GM23338 (cell line): ENCODE measurements around the gene SMARCE1.

ENCODE experiments used
- POLR2AphosphoS5 ChIP-seq: IDR thresholded peaks from 2 replicates; pipeline ENCODE4 v1.6.1; 2016; ENCODE audit warnings: antibody characterized with exemption, low read depth
- REST ChIP-seq: IDR thresholded peaks from one replicate; pipeline ENCODE4 v1.6.1; 2018; ENCODE audit warnings: antibody characterized with exemption; ENCODE audit not compliant: unreplicated experiment
- TF ChIP-seq, protein P1 (sequence below), 2 experiments: fragments of 200-600 bp in 1 of 2; sonication (generic) in 1 of 2; conservative IDR thresholded peaks; 2 replicates each; pipeline versions ENCODE4 v1.5.1 to v1.6.1; 2016 to 2017; ENCODE audit warnings: antibody characterized with exemption in 2 of 2, low read depth in 2 of 2, mild to moderate bottlenecking in 2 of 2, moderate library complexity in 1 of 2

DNA sequence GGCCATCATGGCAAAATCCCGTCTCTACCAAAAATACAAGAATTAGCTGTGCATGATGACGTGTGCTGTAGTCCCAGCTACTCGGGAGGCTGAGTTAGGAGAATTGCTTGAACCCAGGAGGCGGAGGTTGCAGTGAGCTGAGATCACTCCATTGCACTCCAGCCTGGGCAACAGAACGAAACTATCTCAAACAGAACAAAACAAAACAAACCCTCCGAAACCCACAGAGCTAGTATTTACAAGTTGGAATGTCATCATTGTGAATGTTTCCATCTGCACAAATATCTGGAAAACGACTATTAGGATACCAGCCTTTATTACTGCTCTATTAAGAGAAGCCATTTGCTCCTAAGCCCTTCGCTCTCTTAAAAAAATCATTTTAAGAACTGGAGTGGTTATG, 26.0 kb downstream of the SMARCE1 start:
- TF ChIP-seq, protein P1, sequence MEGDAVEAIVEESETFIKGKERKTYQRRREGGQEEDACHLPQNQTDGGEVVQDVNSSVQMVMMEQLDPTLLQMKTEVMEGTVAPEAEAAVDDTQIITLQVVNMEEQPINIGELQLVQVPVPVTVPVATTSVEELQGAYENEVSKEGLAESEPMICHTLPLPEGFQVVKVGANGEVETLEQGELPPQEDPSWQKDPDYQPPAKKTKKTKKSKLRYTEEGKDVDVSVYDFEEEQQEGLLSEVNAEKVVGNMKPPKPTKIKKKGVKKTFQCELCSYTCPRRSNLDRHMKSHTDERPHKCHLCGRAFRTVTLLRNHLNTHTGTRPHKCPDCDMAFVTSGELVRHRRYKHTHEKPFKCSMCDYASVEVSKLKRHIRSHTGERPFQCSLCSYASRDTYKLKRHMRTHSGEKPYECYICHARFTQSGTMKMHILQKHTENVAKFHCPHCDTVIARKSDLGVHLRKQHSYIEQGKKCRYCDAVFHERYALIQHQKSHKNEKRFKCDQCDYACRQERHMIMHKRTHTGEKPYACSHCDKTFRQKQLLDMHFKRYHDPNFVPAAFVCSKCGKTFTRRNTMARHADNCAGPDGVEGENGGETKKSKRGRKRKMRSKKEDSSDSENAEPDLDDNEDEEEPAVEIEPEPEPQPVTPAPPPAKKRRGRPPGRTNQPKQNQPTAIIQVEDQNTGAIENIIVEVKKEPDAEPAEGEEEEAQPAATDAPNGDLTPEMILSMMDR (conservative IDR thresholded peaks at IDR 0.05; ENCODE audit: low read depth in 2 of 2), result no peak
- TF ChIP-seq POLR2AphosphoS5 (no peak), REST (no peak)
